B cell (primary cell): ENCODE data around the gene NOP16. TPM values are rescaled to one million over a fixed set of nuclear protein-coding genes. Genes with fewer than 3 reads are reported as not detected.

Experiments used
- ATAC-seq: fragments of 200-7000 bp; cut with Tn5 transposase; one replicate; pipeline ENCODE4 v1.10.0; 2021; ENCODE audit warnings: low read depth, mild to moderate bottlenecking, moderate number of reproducible peaks, moderate library complexity
- CTCF ChIA-PET: fragments of 350-600 bp; sonication (Branson Sonifier 250); formaldehyde crosslinking; loops from one replicate; lab custom pipeline; 2021; ENCODE audit warnings: antibody characterized with exemption, inconsistent platforms; lab: Charles Lee
- POLR2A ChIA-PET: fragments of 350-600 bp; sonication (Branson Sonifier 250); formaldehyde crosslinking; loops from one replicate; lab custom pipeline; 2021; ENCODE audit warnings: antibody characterized with exemption; lab: Charles Lee
- DNase-seq: peaks from one replicate; pipeline ENCODE4 v3.0.0; 2013
- H2AFZ ChIP-seq: 2 replicates; pipeline ENCODE4 v1.6.1; 2012; ENCODE audit warnings: mild to moderate bottlenecking, low read depth, low read length; ENCODE audit not compliant: insufficient read depth, poor library complexity, severe bottlenecking
- H3K27ac ChIP-seq, 2 donors: 1 replicate in 1 of 2; 2 replicates in 1 of 2; pipeline ENCODE4 v1.5.1; 2012 to 2013; ENCODE audit warnings: low read length in 2 of 2, mild to moderate bottlenecking in 2 of 2, moderate library complexity in 1 of 2
- H3K27me3 ChIP-seq, 4 experiments: fragments of 200-600 bp in 1 of 4; sonication (generic) in 1 of 4; replicated peaks in 1 of 4; 1 replicate in 2 of 4; 2 replicates in 2 of 4; pipeline versions ENCODE4 v1.6.1 to v1.7.0; 2013 to 2016; ENCODE audit warnings: low read length in 3 of 4, mild to moderate bottlenecking in 2 of 4, mixed read lengths in 1 of 4, moderate library complexity in 1 of 4; ENCODE audit not compliant: insufficient read depth in 4 of 4, control insufficient read depth in 3 of 4; ENCODE audit errors: control extremely low read depth in 1 of 4
- H3K36me3 ChIP-seq, 2 experiments: replicated peaks in 1 of 2; 1 replicate in 1 of 2; 2 replicates in 1 of 2; pipeline versions ENCODE4 v1.6.1 to v1.7.1; 2013; ENCODE audit warnings: low read length in 1 of 2; ENCODE audit not compliant: insufficient read depth in 2 of 2, control insufficient read depth in 1 of 2; ENCODE audit errors: control extremely low read depth in 1 of 2, extremely low read depth in 1 of 2
- H3K4me1 ChIP-seq, 2 donors: fragments of 200-600 bp in 1 of 2; sonication (generic) in 1 of 2; 1 replicate in 1 of 2; 2 replicates in 1 of 2; pipeline versions ENCODE4 v1.5.1 to v1.6.1; 2013 to 2017; ENCODE audit warnings: low read length in 2 of 2; ENCODE audit not compliant: control insufficient read depth in 2 of 2, insufficient read depth in 2 of 2
- H3K4me2 ChIP-seq: replicated peaks from 2 replicates; pipeline ENCODE3; 2012; ENCODE audit warnings: mild to moderate bottlenecking, low read depth, low read length; ENCODE audit not compliant: poor library complexity, severe bottlenecking
- H3K4me3 ChIP-seq, 5 experiments: fragments of 200-600 bp in 1 of 5; sonication (generic) in 1 of 5; 1 replicate in 3 of 5; 2 replicates in 2 of 5; pipeline versions ENCODE4 v1.5.1 to v1.7.0; 2011 to 2016; ENCODE audit warnings: low read length in 4 of 5, mild to moderate bottlenecking in 4 of 5, low read depth in 2 of 5, control low read depth in 1 of 5, moderate library complexity in 1 of 5; ENCODE audit not compliant: insufficient read depth in 1 of 5; ENCODE audit errors: control extremely low read depth in 1 of 5, extremely low read depth in 1 of 5
- H3K79me2 ChIP-seq: fragments of 200-600 bp; sonication (generic); one replicate; pipeline ENCODE4 v1.6.0; 2016; ENCODE audit warnings: low read length; ENCODE audit not compliant: control insufficient read depth, insufficient read depth
- H3K9ac ChIP-seq: fragments of 200-600 bp; sonication (generic); 2 replicates; pipeline ENCODE4 v1.6.1; 2017; ENCODE audit warnings: mild to moderate bottlenecking, low read length, moderate library complexity
- H3K9me3 ChIP-seq, 3 donors: one replicate each; pipeline versions ENCODE4 v1.6.1 to v1.7.1; 2013; ENCODE audit warnings: low read length in 2 of 3; ENCODE audit not compliant: control insufficient read depth in 2 of 3, insufficient read depth in 1 of 3; ENCODE audit errors: control extremely low read depth in 1 of 3
- H4K20me1 ChIP-seq: 2 replicates; pipeline ENCODE4 v1.6.0; 2012; ENCODE audit warnings: mild to moderate bottlenecking, low read length; ENCODE audit not compliant: insufficient read depth, control insufficient read depth, poor library complexity, severe bottlenecking
- H3K27ac Mint-ChIP-seq: one replicate; pipeline ENCODE4 v1.8.0; 2021; ENCODE audit warnings: mixed read lengths
- H3K27me3 Mint-ChIP-seq: one replicate; pipeline ENCODE4 v1.8.0; 2021; ENCODE audit warnings: mixed read lengths
- H3K4me1 Mint-ChIP-seq: one replicate; pipeline ENCODE4 v1.8.0; 2021; ENCODE audit warnings: mixed read lengths
- H3K4me3 Mint-ChIP-seq: one replicate; pipeline ENCODE4 v1.8.0; 2021; ENCODE audit warnings: mixed read lengths
- H3K9me3 Mint-ChIP-seq: one replicate; pipeline ENCODE4 v1.8.0; 2022; ENCODE audit warnings: mixed read lengths; ENCODE audit not compliant: insufficient read depth
- EZH2 ChIP-seq: IDR thresholded peaks from 2 replicates; pipeline ENCODE4 v1.6.1; 2012; ENCODE audit warnings: borderline replicate concordance, low read depth, mild to moderate bottlenecking, moderate library complexity, low read length; ENCODE audit not compliant: insufficient read depth, poor library complexity, severe bottlenecking
- WGBS: methylation state at CpG from one replicate; pipeline ENCODE4 v1.1.5; 2013; ENCODE audit warnings: missing lambda C conversion rate; ENCODE audit not compliant: insufficient coverage; 5-methylcytosine and 5-hydroxymethylcytosine counted together
- intact Hi-C: fragments of 100-400 bp; cut with micrococcal nuclease; formaldehyde crosslinking; loops from one replicate; pipeline ENCODE4 v1.10.0; 2022
- polyA plus RNA-seq: library from polyadenylated mRNA; depleted of rRNA; stranded (reverse); fragments of >200 nt; gene quantifications from 2 replicates; pipeline ENCODE4 v1.2.3, GENCODE V29; 2012
- total RNA-seq, 2 donors: library from RNA; stranded (reverse); fragments of 120-200 nt in 1 of 2; gene quantifications; 1 replicate in 1 of 2; 2 replicates in 1 of 2; pipeline versions ENCODE4 v1.2.3 to v1.2.4, GENCODE V29; 2013 to 2022
- TF ChIP-seq, protein P1 (sequence below): fragments of 200-600 bp; IDR thresholded peaks from one replicate; pipeline ENCODE4 v1.8.0; 2022; ENCODE audit warnings: antibody characterized with exemption, mild to moderate bottlenecking

The NOP16 gene
- total and polyA plus RNA-seq, 2 donors (not counting 1 experiment from before 2014, with no cell fraction given) = 25.0 to 27.8 TPM

DNA sequence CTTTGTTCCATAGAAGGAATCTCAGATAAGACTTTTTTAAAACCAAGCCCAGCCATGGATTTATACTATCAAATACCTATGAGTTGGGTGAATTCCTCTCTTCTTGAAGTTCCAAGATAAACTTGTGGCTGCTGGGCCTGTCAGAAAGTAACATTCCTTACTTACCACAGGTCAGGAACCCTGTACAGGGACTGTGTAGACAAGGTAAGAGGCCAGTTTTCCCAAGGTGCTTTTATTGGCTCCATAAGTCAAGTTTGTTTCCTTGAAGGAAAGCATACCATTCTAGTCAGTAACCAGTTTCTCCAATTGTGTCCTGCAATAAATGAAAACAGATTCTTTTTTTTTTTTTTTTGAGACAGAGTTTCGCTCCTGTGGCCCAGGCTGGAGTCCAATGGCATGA lies 36.7 kb upstream of the NOP16 start:
- ChIA-PET CTCF (no interaction called here), POLR2A (no interaction called here)
- H3K4me3 ChIP-seq = no peak overlapping the region
- no peaks in the 10 kb centered on the region for H3K79me2 ChIP-seq
- Mint-ChIP-seq H3K27ac (no peak overlapping the region), H3K27me3 (peaks cover 15% of the 10 kb centered on the region), H3K4me1 (no peaks in the 10 kb centered on the region), H3K9me3 (no peaks in the 10 kb centered on the region), H3K4me3 (no peak overlapping the region)
- H4K20me1 ChIP-seq = no peaks in the 10 kb centered on the region
- H2AFZ ChIP-seq = no peak overlapping the region
- ATAC-seq = no peak
- no peak overlapping the region for H3K4me2 ChIP-seq
- WGBS = no CpG with 5 or more reads among the region's 1 CpG
- intact Hi-C loops = no loop called here
- no peak overlapping the region for H3K27ac ChIP-seq
- H3K36me3 ChIP-seq = no peaks in the 10 kb centered on the region
- peaks cover 0 to 3% (median 0%) of the 10 kb centered on the region in 3 donors for H3K9me3 ChIP-seq
- no peak overlapping the region for H3K9ac ChIP-seq
- no peak for DNase-seq
- H3K27me3 ChIP-seq = no peaks in the 10 kb centered on the region
- no peak for TF ChIP-seq EZH2
- TF ChIP-seq, protein P1, sequence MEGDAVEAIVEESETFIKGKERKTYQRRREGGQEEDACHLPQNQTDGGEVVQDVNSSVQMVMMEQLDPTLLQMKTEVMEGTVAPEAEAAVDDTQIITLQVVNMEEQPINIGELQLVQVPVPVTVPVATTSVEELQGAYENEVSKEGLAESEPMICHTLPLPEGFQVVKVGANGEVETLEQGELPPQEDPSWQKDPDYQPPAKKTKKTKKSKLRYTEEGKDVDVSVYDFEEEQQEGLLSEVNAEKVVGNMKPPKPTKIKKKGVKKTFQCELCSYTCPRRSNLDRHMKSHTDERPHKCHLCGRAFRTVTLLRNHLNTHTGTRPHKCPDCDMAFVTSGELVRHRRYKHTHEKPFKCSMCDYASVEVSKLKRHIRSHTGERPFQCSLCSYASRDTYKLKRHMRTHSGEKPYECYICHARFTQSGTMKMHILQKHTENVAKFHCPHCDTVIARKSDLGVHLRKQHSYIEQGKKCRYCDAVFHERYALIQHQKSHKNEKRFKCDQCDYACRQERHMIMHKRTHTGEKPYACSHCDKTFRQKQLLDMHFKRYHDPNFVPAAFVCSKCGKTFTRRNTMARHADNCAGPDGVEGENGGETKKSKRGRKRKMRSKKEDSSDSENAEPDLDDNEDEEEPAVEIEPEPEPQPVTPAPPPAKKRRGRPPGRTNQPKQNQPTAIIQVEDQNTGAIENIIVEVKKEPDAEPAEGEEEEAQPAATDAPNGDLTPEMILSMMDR = no peak
- no peaks in the 10 kb centered on the region for H3K4me1 ChIP-seq

GRCh38 chr5:176424181-176424580 lies 35.8 kb upstream of the NOP16 start:
- no CpG with 5 or more reads among the region's 3 CpGs for WGBS
- intact Hi-C loops = no loop called here

More at GRCh38 chr5:176424181-176424580, 35.8 kb upstream of the NOP16 start:
- no peaks in the 10 kb centered on the region for H3K9me3 Mint-ChIP-seq
- H3K27ac Mint-ChIP-seq = no peak overlapping the region
- no peak overlapping the region for H3K4me3 Mint-ChIP-seq
- DNase-seq = no peak
- Histone ChIP-seq H3K4me2 (no peak overlapping the region), H4K20me1 (no peaks in the 10 kb centered on the region), H3K9ac (no peak overlapping the region), H3K4me3 (no peak overlapping the region), H3K36me3 (no peaks in the 10 kb centered on the region), H3K27me3 (no peaks in the 10 kb centered on the region), H3K79me2 (no peaks in the 10 kb centered on the region), H3K27ac (no peak overlapping the region), H3K9me3 (peaks cover 0 to 3% (median 0%) of the 10 kb centered on the region in 3 donors), H3K4me1 (no peaks in the 10 kb centered on the region), H2AFZ (no peak overlapping the region)
- ATAC-seq = no peak
- ChIA-PET POLR2A (no interaction called here), CTCF (interaction anchor here (1.4 kb wide), 1 partner anchor 150 kb away, joined by 3 read pairs; no protein-coding TSS in a partner anchor)
- H3K4me1 Mint-ChIP-seq = no peaks in the 10 kb centered on the region
- H3K27me3 Mint-ChIP-seq = peaks cover 15% of the 10 kb centered on the region
- TF ChIP-seq, protein P1 = no peak
- TF ChIP-seq EZH2 = no peak
